ENCODE measurements around the gene ALG14.

GRCh38 chr1:94940738-94941137 is 132.0 kb downstream of the ALG14 start:
- TF ChIP-seq NFYB (IDR thresholded peaks at IDR 0.05; ENCODE audit: insufficient read depth, low read depth, low read length), result no peak
- no peak for TF ChIP-seq CTCF (IDR thresholded peaks at IDR 0.05 in 2 of 3, conservative IDR thresholded peaks at IDR 0.05 in 1 of 3; ENCODE audit: control insufficient read depth in 2 of 3, extremely low read depth in 1 of 3, insufficient read depth in 1 of 3, low read depth in 3 of 3, low read length in 3 of 3)
- TF ChIP-seq EZH2 (IDR thresholded peaks at IDR 0.05; ENCODE audit: borderline replicate concordance, control insufficient read depth, low read depth, low read length), result no peak
- TF ChIP-seq ZNF592 (IDR thresholded peaks at IDR 0.05), result no peak
